ENCODE measurements around the gene OGT. TPM values are rescaled to one million over a fixed set of nuclear protein-coding genes. Genes with fewer than 3 reads are reported as not detected.
"Not testable (repeated sequence)": the region's sequence is repeated elsewhere in the genome, so short reads cannot be mapped to it uniquely, and the experiment has no call there.

The OGT gene
- total RNA-seq, 1 donor from 2014 or later: 210 TPM

DNA sequence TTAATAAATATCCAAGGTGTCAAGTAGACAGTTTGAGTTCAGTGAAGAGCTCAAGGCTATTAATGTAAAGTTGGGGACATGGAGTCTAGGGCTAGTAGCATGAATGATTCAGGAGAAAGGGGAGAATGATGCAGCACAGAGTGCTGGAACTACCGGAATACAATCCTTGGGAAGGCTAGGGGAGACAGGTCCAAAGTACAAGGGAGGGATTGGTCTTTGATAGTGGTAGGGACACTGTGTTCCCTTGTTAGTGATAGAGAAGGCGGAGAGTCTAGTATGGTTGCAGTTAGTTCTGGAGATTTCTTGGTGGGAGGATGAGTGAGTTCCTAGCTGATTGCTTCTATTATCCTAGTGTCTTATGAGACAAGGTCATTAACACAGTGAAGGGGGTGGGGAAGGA lies 54.0 kb downstream of the OGT start:
- no peak overlapping the region for H3K4me3 Mint-ChIP-seq (ENCODE audit: unreplicated experiment)

DNA sequence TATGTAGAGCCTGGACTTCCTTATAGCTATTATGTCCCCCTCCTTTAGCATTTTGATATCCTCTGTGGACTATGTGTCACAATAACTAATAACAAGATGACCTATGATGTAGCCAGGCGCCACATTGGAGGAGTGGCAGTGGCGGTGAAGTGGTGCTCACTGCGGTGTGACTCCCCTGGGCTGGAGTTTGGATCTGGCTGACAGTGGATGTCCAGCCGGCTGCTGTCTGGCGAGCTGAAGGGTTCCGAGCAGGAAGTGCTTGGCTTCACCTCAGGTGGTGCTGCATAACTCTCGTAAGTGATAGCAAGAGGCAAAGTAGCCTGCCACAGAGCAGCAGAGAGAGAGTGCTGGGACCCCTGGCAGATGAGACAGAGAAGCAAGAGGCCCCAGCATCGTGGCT lies 60.3 kb downstream of the OGT start:
- not testable (repeated sequence) for H3K4me3 Mint-ChIP-seq (ENCODE audit: unreplicated experiment); H3K9me3 Mint-ChIP-seq (ENCODE audit: unreplicated experiment); H3K27me3 Mint-ChIP-seq (ENCODE audit: unreplicated experiment); H3K27ac Mint-ChIP-seq (ENCODE audit: unreplicated experiment); H3K4me1 Mint-ChIP-seq (ENCODE audit: unreplicated experiment); DNase-seq (ENCODE audit: extremely low spot score, unreplicated experiment)
- H3K36me3 Mint-ChIP-seq (ENCODE audit: unreplicated experiment): peaks cover 12% of the 10 kb centered on the region

More for the DNA sequence above, 54.0 kb downstream of the OGT start:
- no peak for DNase-seq (ENCODE audit: extremely low spot score, unreplicated experiment)
- Mint-ChIP-seq H3K9me3 (ENCODE audit: unreplicated experiment) (peaks cover 15% of the 10 kb centered on the region), H3K4me1 (ENCODE audit: unreplicated experiment) (no peaks in the 10 kb centered on the region), H3K27ac (ENCODE audit: unreplicated experiment) (no peak overlapping the region), H3K36me3 (ENCODE audit: unreplicated experiment) (peaks cover 6% of the 10 kb centered on the region), H3K27me3 (ENCODE audit: unreplicated experiment) (no peaks in the 10 kb centered on the region)
- TF ChIP-seq, protein P1, sequence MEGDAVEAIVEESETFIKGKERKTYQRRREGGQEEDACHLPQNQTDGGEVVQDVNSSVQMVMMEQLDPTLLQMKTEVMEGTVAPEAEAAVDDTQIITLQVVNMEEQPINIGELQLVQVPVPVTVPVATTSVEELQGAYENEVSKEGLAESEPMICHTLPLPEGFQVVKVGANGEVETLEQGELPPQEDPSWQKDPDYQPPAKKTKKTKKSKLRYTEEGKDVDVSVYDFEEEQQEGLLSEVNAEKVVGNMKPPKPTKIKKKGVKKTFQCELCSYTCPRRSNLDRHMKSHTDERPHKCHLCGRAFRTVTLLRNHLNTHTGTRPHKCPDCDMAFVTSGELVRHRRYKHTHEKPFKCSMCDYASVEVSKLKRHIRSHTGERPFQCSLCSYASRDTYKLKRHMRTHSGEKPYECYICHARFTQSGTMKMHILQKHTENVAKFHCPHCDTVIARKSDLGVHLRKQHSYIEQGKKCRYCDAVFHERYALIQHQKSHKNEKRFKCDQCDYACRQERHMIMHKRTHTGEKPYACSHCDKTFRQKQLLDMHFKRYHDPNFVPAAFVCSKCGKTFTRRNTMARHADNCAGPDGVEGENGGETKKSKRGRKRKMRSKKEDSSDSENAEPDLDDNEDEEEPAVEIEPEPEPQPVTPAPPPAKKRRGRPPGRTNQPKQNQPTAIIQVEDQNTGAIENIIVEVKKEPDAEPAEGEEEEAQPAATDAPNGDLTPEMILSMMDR (IDR thresholded peaks at IDR 0.05): no peak

DNA sequence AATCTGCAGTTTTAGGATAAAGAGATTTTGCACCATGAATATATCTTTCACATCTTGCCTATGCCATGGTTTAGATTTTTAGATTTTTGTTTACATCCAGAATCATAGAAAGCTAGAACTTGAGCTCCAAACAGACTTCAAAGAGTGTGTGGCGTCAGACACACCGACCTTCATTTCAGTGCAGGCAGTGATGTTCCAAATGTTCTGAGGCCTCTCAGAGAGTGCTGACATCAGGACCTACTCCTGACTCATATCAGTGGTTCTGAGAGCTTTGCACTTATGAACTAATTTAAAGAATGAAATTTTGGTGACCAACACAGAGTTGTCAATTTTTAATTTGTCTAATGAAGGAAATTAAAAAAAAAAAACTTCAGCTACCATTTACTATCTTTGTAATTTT lies 67.1 kb downstream of the OGT start:
- Mint-ChIP-seq H3K27ac (ENCODE audit: unreplicated experiment) (no peak overlapping the region), H3K9me3 (ENCODE audit: unreplicated experiment) (peaks cover 13% of the 10 kb centered on the region), H3K4me3 (ENCODE audit: unreplicated experiment) (no peak overlapping the region), H3K36me3 (ENCODE audit: unreplicated experiment) (peaks cover 40% of the 10 kb centered on the region), H3K27me3 (ENCODE audit: unreplicated experiment) (no peaks in the 10 kb centered on the region), H3K4me1 (ENCODE audit: unreplicated experiment) (no peaks in the 10 kb centered on the region)
- TF ChIP-seq, protein P1 (IDR thresholded peaks at IDR 0.05): no peak
- DNase-seq (ENCODE audit: extremely low spot score, unreplicated experiment): no peak

DNA sequence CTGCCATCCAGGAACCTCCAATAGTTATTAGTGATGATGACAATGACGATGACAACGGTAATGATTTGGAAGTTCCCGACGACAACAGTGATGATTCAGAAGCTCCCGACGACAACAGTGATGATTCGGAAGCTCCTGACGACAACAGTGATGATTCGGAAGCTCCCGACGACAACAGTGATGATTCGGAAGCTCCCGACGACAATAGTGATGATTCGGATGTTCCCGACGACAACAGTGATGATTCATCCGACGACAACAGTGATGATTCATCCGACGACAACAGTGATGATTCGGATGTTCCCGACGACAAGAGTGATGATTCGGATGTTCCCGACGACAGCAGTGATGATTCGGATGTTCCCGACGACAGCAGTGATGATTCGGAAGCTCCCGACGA lies 70.7 kb downstream of the OGT start:
- Mint-ChIP-seq H3K27ac (ENCODE audit: unreplicated experiment) (peak overlapping the region; percentile 7), H3K4me3 (ENCODE audit: unreplicated experiment) (no peak overlapping the region)
- DNase-seq (ENCODE audit: extremely low spot score, unreplicated experiment): no peak

DNA sequence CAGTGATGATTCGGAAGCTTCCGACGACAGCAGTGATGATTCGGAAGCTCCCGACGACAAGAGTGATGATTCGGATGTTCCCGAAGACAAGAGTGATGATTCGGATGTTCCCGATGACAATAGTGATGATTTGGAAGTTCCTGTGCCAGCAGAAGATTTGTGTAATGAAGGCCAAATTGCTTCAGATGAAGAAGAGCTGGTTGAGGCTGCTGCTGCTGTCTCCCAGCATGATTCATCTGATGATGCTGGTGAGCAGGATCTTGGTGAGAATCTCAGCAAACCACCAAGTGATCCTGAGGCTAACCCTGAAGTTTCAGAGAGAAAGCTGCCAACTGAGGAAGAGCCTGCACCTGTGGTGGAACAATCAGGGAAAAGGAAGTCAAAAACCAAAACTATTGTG lies 71.2 kb downstream of the OGT start:
- no peak for DNase-seq (ENCODE audit: extremely low spot score, unreplicated experiment)
- H3K4me3 Mint-ChIP-seq (ENCODE audit: unreplicated experiment): no peak overlapping the region
- H3K9me3 Mint-ChIP-seq (ENCODE audit: unreplicated experiment): peaks cover 16% of the 10 kb centered on the region
- peaks cover 50% of the 10 kb centered on the region for H3K36me3 Mint-ChIP-seq (ENCODE audit: unreplicated experiment)
- H3K27me3 Mint-ChIP-seq (ENCODE audit: unreplicated experiment): no peaks in the 10 kb centered on the region
- no peak overlapping the region for H3K27ac Mint-ChIP-seq (ENCODE audit: unreplicated experiment)
- TF ChIP-seq, protein P1 (IDR thresholded peaks at IDR 0.05): no peak
- H3K4me1 Mint-ChIP-seq (ENCODE audit: unreplicated experiment): no peaks in the 10 kb centered on the region

More for the DNA sequence above, 70.7 kb downstream of the OGT start:
- H3K36me3 Mint-ChIP-seq (ENCODE audit: unreplicated experiment): peaks cover 47% of the 10 kb centered on the region
- peaks cover 16% of the 10 kb centered on the region for H3K9me3 Mint-ChIP-seq (ENCODE audit: unreplicated experiment)
- no peaks in the 10 kb centered on the region for H3K4me1 Mint-ChIP-seq (ENCODE audit: unreplicated experiment)
- TF ChIP-seq, protein P1 (IDR thresholded peaks at IDR 0.05): no peak
- H3K27me3 Mint-ChIP-seq (ENCODE audit: unreplicated experiment): no peaks in the 10 kb centered on the region

Data from osteocyte (in vitro differentiated cells).